ENCODE results near the gene ZG16B. TPM values are rescaled to one million over a fixed set of nuclear protein-coding genes. Genes with fewer than 3 reads are reported as not detected.

The ZG16B gene
- total RNA-seq, 4 donors from 2014 or later, result 0.34 to 38.5 (median 0.44) TPM; not detected in 1

GRCh38 chr16:2825906-2826305 lies 4.2 kb upstream of the ZG16B start:
- WGBS, 2 donors, result 73 to 79% methylated on average over 2 to 9 of the region's 11 CpGs
- no peak overlapping the region for H3K4me3 ChIP-seq
- intact Hi-C loops (cut with DNase I), result no loop called here
- peaks cover 0 to 76% (median 0%) of the 10 kb centered on the region in 4 donors for H3K27me3 ChIP-seq
- TF ChIP-seq CTCF (IDR thresholded peaks at IDR 0.05) (no peak), POLR2A (IDR thresholded peaks at IDR 0.05) (no peak)
- no peak overlapping the region for H3K27ac ChIP-seq
- H3K4me1 ChIP-seq, result peaks cover 0 to 11% (median 9%) of the 10 kb centered on the region in 3 donors
- DNase-seq, result no peak
- H3K36me3 ChIP-seq, result no peaks in the 10 kb centered on the region
- no peaks in the 10 kb centered on the region for H3K9me3 ChIP-seq

GRCh38 chr16:2826591-2827373 lies 3.3 kb upstream of the ZG16B start:
- 51 to 65% methylated on average over 5 to 11 of the region's 19 CpGs for WGBS, 2 donors
- H3K4me1 ChIP-seq, result peaks cover 0 to 11% (median 9%) of the 10 kb centered on the region in 3 donors
- H3K27ac ChIP-seq, result no peak overlapping the region
- peaks cover 0 to 76% (median 0%) of the 10 kb centered on the region in 4 donors for H3K27me3 ChIP-seq
- intact Hi-C loops (cut with DNase I), result no loop called here
- H3K9me3 ChIP-seq, result no peaks in the 10 kb centered on the region
- no peaks in the 10 kb centered on the region for H3K36me3 ChIP-seq
- no peak for DNase-seq
- TF ChIP-seq POLR2A (IDR thresholded peaks at IDR 0.05) (no peak), CTCF (IDR thresholded peaks at IDR 0.05) (no peak)
- no peak overlapping the region for H3K4me3 ChIP-seq

GRCh38 chr16:2827374-2827791 lies 2.7 kb upstream of the ZG16B start:
- H3K27me3 ChIP-seq, result peaks cover 0 to 77% (median 0%) of the 10 kb centered on the region in 4 donors
- TF ChIP-seq CTCF (IDR thresholded peaks at IDR 0.05) (no peak), POLR2A (IDR thresholded peaks at IDR 0.05) (no peak)

GRCh38 chr16:2827831-2828520 lies 2.1 kb upstream of the ZG16B start:
- Histone ChIP-seq H3K36me3 (no peaks in the 10 kb centered on the region), H3K27me3 (peaks cover 0 to 83% (median 0%) of the 10 kb centered on the region in 4 donors), H3K27ac (no peak overlapping the region), H3K9me3 (no peaks in the 10 kb centered on the region), H3K4me1 (peaks cover 0 to 11% (median 9%) of the 10 kb centered on the region in 3 donors), H3K4me3 (no peak overlapping the region)
- no peak for TF ChIP-seq POLR2A (IDR thresholded peaks at IDR 0.05)
- TF ChIP-seq CTCF (IDR thresholded peaks at IDR 0.05), result no peak
- WGBS, 2 donors, result 77 to 83% methylated on average over 3 to 9 of the region's 14 CpGs
- no peak for DNase-seq
- intact Hi-C loops (cut with DNase I), result no loop called here

More at GRCh38 chr16:2827374-2827791, 2.7 kb upstream of the ZG16B start:
- Histone ChIP-seq H3K27ac (no peak overlapping the region), H3K4me1 (peaks cover 0 to 11% (median 9%) of the 10 kb centered on the region in 3 donors), H3K9me3 (no peaks in the 10 kb centered on the region), H3K36me3 (no peaks in the 10 kb centered on the region), H3K4me3 (no peak overlapping the region)
- 29 to 40% methylated on average over 5 to 7 of the region's 15 CpGs for WGBS, 2 donors
- DNase-seq, result no peak
- intact Hi-C loops (cut with DNase I), result no loop called here

- no peak overlapping the region for H3K4me3 ChIP-seq
- peaks cover 0 to 11% (median 9%) of the 10 kb centered on the region in 3 donors for H3K4me1 ChIP-seq
- no peak overlapping the region for H3K27ac ChIP-seq
- no peaks in the 10 kb centered on the region for H3K9me3 ChIP-seq
- no peaks in the 10 kb centered on the region for H3K36me3 ChIP-seq
- 94 to 98% methylated on average over 6 to 8 of the region's 8 CpGs for WGBS, 2 donors
- no peak for TF ChIP-seq POLR2A (IDR thresholded peaks at IDR 0.05)
- no peak for TF ChIP-seq CTCF (IDR thresholded peaks at IDR 0.05)
- intact Hi-C loops (cut with DNase I), result no loop called here
- DNase-seq, result no peak
- H3K27me3 ChIP-seq, result peaks cover 0 to 84% (median 0%) of the 10 kb centered on the region in 4 donors
Observed at GRCh38 chr16:2828521-2828840, 1.6 kb upstream of the ZG16B start.
